ENCODE measurements around the gene TMEM181. TPM values are rescaled to one million over a fixed set of nuclear protein-coding genes. Genes with fewer than 3 reads are reported as not detected.

Gene TMEM181
- polyA plus RNA-seq, 1 of the 3 experiments (the other 2 are of a cell fraction): 19.5 TPM

- no peak for TF ChIP-seq USF2 (IDR thresholded peaks at IDR 0.05; ENCODE audit: borderline replicate concordance, low read depth, low read length)
- no peak for TF ChIP-seq REST (IDR thresholded peaks at IDR 0.05; ENCODE audit: low read depth, low read length)
- TF ChIP-seq FOSL2 (IDR thresholded peaks at IDR 0.05; ENCODE audit: borderline replicate concordance, low read depth): 0 out of 2 replicates have a peak, but pooled peaks have one; percentile 9
- TF ChIP-seq MEF2A (IDR thresholded peaks at IDR 0.05; ENCODE audit: borderline replicate concordance, low read depth): no peak
- TF ChIP-seq TAF1 (IDR thresholded peaks at IDR 0.05; ENCODE audit: borderline replicate concordance, low read depth, low read length): no peak
- TF ChIP-seq TCF12 (IDR thresholded peaks at IDR 0.05): 0 out of 2 replicates have a peak, but pooled peaks have one; percentile 23
- no peak for TF ChIP-seq GABPA (IDR thresholded peaks at IDR 0.05; ENCODE audit: low read depth)
These were observed 85.5 kb downstream of the TMEM181 start (continued) for GRCh38 chr6:158645064-158646022.

- Histone ChIP-seq H3K27ac (ENCODE audit: low read depth in 2 of 2, low read length in 1 of 2) (peak overlapping the region in 1 of 2 experiments; percentile 94; a peak in 2 of 4 replicates), H3K4me1 (ENCODE audit: control insufficient read depth in 1 of 2, insufficient read depth in 2 of 2, low read depth in 1 of 2, low read length in 1 of 2) (peaks cover 18 to 23% of the 10 kb centered on the region in 2 experiments), H2AFZ (ENCODE audit: low read depth) (no peak overlapping the region), H3K79me2 (ENCODE audit: insufficient read depth) (peaks cover 28% of the 10 kb centered on the region), H3F3A (replicated peaks; ENCODE audit: insufficient read depth) (peaks cover 49% of the 10 kb centered on the region), H3K9ac (no peak overlapping the region), H3K9me3 (no peaks in the 10 kb centered on the region), H3K9me2 (no peaks in the 10 kb centered on the region), H4K20me1 (ENCODE audit: insufficient read depth) (peaks cover 8% of the 10 kb centered on the region), H3K4me2 (no peak overlapping the region), H3K4me3 (ENCODE audit: low read depth in 2 of 2, low read length in 1 of 2) (no peak overlapping the region), H3K36me3 (replicated peaks in 1 of 2; ENCODE audit: control insufficient read depth in 1 of 2, insufficient read depth in 2 of 2, low read length in 1 of 2) (peaks cover 0 to under 1% of the 10 kb centered on the region in 2 experiments), H3K27me3 (ENCODE audit: insufficient read depth) (no peaks in the 10 kb centered on the region)
- DNase-seq: no peak
- TF ChIP-seq JUND (IDR thresholded peaks at IDR 0.05) (no peak), REST (IDR thresholded peaks at IDR 0.05; ENCODE audit: low read depth, low read length) (no peak), ELF1 (IDR thresholded peaks at IDR 0.05) (no peak), CTCF (IDR thresholded peaks at IDR 0.05) (no peak)
- POLR2A ChIA-PET: no interaction called here
- WGBS (ENCODE audit: low lambda C conversion rate): 77% methylated on average over 9 of the region's 10 CpGs
- CTCF ChIA-PET: interaction anchor here (0.6 to 7.7 kb wide), 9 partner anchors 15 to 432 kb away, joined by 3 to 46 read pairs (median 3); no protein-coding TSS in a partner anchor
These were observed 86.4 kb downstream of the TMEM181 start for GRCh38 chr6:158646023-158646910.
